K562 (cell line): Measurements from ENCODE around the gene CD46. TPM values are rescaled to one million over a fixed set of nuclear protein-coding genes. Genes with fewer than 3 reads are reported as not detected.

Experiments
- CHD7 ChIP-seq: fragments of 200-600 bp; sonication (generic); IDR thresholded peaks from one replicate; pipeline ENCODE4 v1.6.1; 2012; ENCODE audit warnings: mild to moderate bottlenecking, low read depth, low read length, inconsistent platforms
- FOXP4 ChIP-seq: sonication (generic); formaldehyde crosslinking; IDR thresholded peaks from 2 replicates; pipeline ENCODE4 v1.8.0; 2022; ENCODE audit warnings: mild to moderate bottlenecking, missing genetic modification reagents, borderline replicate concordance
- NFE2 ChIP-seq: IDR thresholded peaks from 2 replicates; pipeline ENCODE4 v1.6.1; 2014; ENCODE audit warnings: antibody characterized with exemption, low read depth
- ZNF316 ChIP-seq: fragments of 450-650 bp; IDR thresholded peaks from 2 replicates; pipeline ENCODE4 v1.6.1; 2016
- polyA plus RNA-seq, 8 experiments: library from polyadenylated mRNA; depleted of rRNA in 4 of 8; stranded (reverse) in 5 of 8; unstranded in 3 of 8; fragments of >200 nt; fragmentation: Nextera tagmentation in 2 of 8; fragmentation: Illumina TruSeq in 1 of 8; extraction: Ambion mirVana in 2 of 8; extraction: Trizol in 1 of 8; gene quantifications; 2 replicates each; pipeline versions ENCODE4 v1.2.1 to v1.2.3, GENCODE V29; 2011 to 2014; ENCODE audit warnings: inconsistent platforms in 1 of 8, missing spikeins in 1 of 8
- total RNA-seq, 7 experiments: library from RNA; depleted of rRNA in 6 of 7; stranded (reverse); fragments of >200 nt in 6 of 7; fragmentation: Illumina TruSeq in 2 of 7; extraction: Trizol in 2 of 7; gene quantifications; 2 replicates each; pipeline versions ENCODE4 v1.2.1 to v1.2.3, GENCODE V29; 2011 to 2021; ENCODE audit warnings: low replicate concordance in 1 of 7
- TF ChIP-seq, protein P1 (sequence below): sonication (generic); formaldehyde crosslinking; IDR thresholded peaks from 2 replicates; pipeline ENCODE4 v1.4.0; 2020; ENCODE audit warnings: mild to moderate bottlenecking, missing genetic modification reagents
- TF ChIP-seq, protein P2 (sequence below): fragments of 450-650 bp; IDR thresholded peaks from 2 replicates; pipeline ENCODE4 v1.6.1; 2018; ENCODE audit not compliant: partially characterized antibody

CD46 gene
- total and polyA plus RNA-seq, 9 of the 15 experiments (the other 6 are each of a cell fraction or from before 2014, with no cell fraction given), result 87.9 to 374 (median 156) TPM

- TF ChIP-seq, protein P1, sequence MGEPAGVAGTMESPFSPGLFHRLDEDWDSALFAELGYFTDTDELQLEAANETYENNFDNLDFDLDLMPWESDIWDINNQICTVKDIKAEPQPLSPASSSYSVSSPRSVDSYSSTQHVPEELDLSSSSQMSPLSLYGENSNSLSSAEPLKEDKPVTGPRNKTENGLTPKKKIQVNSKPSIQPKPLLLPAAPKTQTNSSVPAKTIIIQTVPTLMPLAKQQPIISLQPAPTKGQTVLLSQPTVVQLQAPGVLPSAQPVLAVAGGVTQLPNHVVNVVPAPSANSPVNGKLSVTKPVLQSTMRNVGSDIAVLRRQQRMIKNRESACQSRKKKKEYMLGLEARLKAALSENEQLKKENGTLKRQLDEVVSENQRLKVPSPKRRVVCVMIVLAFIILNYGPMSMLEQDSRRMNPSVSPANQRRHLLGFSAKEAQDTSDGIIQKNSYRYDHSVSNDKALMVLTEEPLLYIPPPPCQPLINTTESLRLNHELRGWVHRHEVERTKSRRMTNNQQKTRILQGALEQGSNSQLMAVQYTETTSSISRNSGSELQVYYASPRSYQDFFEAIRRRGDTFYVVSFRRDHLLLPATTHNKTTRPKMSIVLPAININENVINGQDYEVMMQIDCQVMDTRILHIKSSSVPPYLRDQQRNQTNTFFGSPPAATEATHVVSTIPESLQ (CRISPR knock-in tag), result peak; percentile 54; the same call in 1 of the 2 replicates
- TF ChIP-seq CHD7 (no peak), ZNF316 (peak; percentile 49), FOXP4 (CRISPR knock-in tag) (no peak), NFE2 (no peak)
- TF ChIP-seq, protein P2, sequence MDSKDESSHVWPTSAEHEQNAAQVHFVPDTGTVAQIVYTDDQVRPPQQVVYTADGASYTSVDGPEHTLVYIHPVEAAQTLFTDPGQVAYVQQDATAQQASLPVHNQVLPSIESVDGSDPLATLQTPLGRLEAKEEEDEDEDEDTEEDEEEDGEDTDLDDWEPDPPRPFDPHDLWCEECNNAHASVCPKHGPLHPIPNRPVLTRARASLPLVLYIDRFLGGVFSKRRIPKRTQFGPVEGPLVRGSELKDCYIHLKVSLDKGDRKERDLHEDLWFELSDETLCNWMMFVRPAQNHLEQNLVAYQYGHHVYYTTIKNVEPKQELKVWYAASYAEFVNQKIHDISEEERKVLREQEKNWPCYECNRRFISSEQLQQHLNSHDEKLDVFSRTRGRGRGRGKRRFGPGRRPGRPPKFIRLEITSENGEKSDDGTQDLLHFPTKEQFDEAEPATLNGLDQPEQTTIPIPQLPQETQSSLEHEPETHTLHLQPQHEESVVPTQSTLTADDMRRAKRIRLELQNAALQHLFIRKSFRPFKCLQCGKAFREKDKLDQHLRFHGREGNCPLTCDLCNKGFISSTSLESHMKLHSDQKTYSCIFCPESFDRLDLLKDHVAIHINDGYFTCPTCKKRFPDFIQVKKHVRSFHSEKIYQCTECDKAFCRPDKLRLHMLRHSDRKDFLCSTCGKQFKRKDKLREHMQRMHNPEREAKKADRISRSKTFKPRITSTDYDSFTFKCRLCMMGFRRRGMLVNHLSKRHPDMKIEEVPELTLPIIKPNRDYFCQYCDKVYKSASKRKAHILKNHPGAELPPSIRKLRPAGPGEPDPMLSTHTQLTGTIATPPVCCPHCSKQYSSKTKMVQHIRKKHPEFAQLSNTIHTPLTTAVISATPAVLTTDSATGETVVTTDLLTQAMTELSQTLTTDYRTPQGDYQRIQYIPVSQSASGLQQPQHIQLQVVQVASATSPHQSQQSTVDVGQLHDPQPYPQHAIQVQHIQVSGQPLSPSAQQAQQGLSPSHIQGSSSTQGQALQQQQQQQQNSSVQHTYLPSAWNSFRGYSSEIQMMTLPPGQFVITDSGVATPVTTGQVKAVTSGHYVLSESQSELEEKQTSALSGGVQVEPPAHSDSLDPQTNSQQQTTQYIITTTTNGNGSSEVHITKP, result no peak
Observed at GRCh38 chr1:207745839-207746767, 5.8 kb upstream of the CD46 start (continued).
